Esophagus muscularis mucosa (tissue), 4 donors: ENCODE data around the gene ALCAM. TPM values are rescaled to one million over a fixed set of nuclear protein-coding genes. Genes with fewer than 3 reads are reported as not detected.

Experiments used
- DNase-seq: peaks from one replicate; pipeline ENCODE4 v3.0.0-alpha.2; 2017; ENCODE audit errors: extremely low spot score
- H3K27ac ChIP-seq, 4 donors: fragments of 200-600 bp; sonication (generic); replicated peaks in 1 of 4; 1 replicate in 3 of 4; 2 replicates in 1 of 4; pipeline ENCODE4 v1.5.1; 2016 to 2019; ENCODE audit warnings: mild to moderate bottlenecking in 1 of 4
- H3K27me3 ChIP-seq, 4 donors: fragments of 200-600 bp; sonication (generic); one replicate each; pipeline versions ENCODE4 v1.5.1 to v1.6.0; 2016 to 2019
- H3K36me3 ChIP-seq, 4 donors: fragments of 200-600 bp; sonication (generic); one replicate each; pipeline ENCODE4 v1.5.1; 2016 to 2019
- H3K4me1 ChIP-seq, 4 donors: fragments of 200-600 bp; sonication (generic); one replicate each; pipeline ENCODE4 v1.5.1; 2016 to 2019
- H3K4me3 ChIP-seq, 4 donors: fragments of 200-600 bp; sonication (generic); 1 replicate in 2 of 4; 2 replicates in 2 of 4; pipeline ENCODE4 v1.5.1; 2016 to 2019; ENCODE audit warnings: mild to moderate bottlenecking in 4 of 4, moderate library complexity in 1 of 4
- H3K9me3 ChIP-seq, 4 donors: fragments of 200-600 bp; sonication (generic); 1 replicate in 3 of 4; 2 replicates in 1 of 4; pipeline ENCODE4 v1.5.1; 2016 to 2019
- EP300 ChIP-seq: sonication (generic); formaldehyde crosslinking; IDR thresholded peaks from one replicate; pipeline ENCODE4 v1.6.1; 2017; ENCODE audit warnings: antibody characterized with exemption
- POLR2A ChIP-seq: fragments of 450-650 bp; IDR thresholded peaks from one replicate; pipeline ENCODE4 v1.6.1; 2017; ENCODE audit warnings: antibody characterized with exemption, moderate library complexity, mild to moderate bottlenecking, low read depth
- POLR2AphosphoS5 ChIP-seq, 2 donors: sonication (generic); formaldehyde crosslinking; IDR thresholded peaks; one replicate each; pipeline ENCODE4 v1.6.1; 2017; ENCODE audit warnings: antibody characterized with exemption in 2 of 2
- WGBS: methylation state at CpG from one replicate; pipeline ENCODE4 v1.1.5; 2018; 5-methylcytosine and 5-hydroxymethylcytosine counted together
- intact Hi-C: fragments of 100-400 bp; cut with DNase I; formaldehyde crosslinking; loops from one replicate; pipeline ENCODE4 v1.15.1; 2023
- total RNA-seq, 4 donors: library from RNA; depleted of rRNA; stranded (reverse); fragments of >200 nt; gene quantifications; one replicate each; pipeline versions ENCODE4 v1.1.0 to v1.2.1, GENCODE V29; 2016
- TF ChIP-seq, protein P1 (sequence below), 3 experiments: fragments of 200-600 bp in 2 of 3; fragments of 450-650 bp in 1 of 3; sonication (generic) in 2 of 3; IDR thresholded peaks; one replicate each; pipeline ENCODE4 v1.5.1; 2017 to 2019; ENCODE audit warnings: antibody characterized with exemption in 3 of 3, mild to moderate bottlenecking in 2 of 3, moderate library complexity in 1 of 3

The ALCAM gene
- total RNA-seq, 4 donors from 2014 or later: 19.0 to 26.2 (median 22.6) TPM

DNA sequence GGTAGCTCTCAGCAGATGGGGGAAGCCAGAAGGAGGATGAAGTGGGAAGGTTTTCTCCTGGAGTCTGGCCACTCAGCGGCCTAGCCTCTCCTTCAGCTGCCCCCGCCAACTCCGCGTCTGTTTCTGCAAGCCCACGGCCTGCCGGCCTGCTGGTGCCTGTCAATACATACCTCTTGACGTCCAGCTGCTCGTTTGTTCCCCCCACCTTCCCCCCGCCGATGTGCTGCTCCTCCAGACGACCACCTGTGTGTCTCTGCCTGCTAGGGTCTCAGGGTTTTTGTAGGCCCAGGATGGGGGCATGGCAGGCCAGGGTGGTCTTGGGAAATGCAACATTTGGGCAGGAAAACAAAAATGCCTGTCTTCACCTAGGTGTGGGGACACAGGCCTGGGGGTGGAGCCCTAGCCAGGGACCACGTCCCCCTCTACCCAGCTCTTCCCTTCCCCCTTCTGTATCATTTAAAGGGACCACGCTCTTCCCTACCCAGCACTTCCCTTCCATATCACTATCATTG, 137.8 kb downstream of the ALCAM start:
- intact Hi-C loops: no loop called here

DNA sequence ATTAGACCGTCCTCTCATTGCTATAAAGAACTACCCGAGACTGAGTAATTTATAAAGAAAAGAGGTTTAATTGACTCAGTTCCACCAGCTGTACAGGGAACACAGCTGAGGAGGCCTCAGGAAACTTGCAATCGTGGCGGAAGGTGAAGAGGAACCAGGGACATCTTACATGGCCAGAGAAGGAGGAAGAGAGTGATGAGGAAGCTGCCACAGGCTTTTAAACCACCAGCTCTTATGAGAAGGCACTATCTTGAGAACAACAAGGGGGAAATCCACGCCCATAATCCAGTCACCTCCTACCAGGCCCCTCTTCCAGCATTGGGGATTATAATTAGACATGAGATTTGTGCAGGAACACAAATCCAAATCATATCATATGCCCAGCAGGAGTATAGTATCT, 138.5 kb downstream of the ALCAM start:
- H3K27me3 ChIP-seq: no peaks in the 10 kb centered on the region
- H3K4me3 ChIP-seq: no peak overlapping the region
- no peak for TF ChIP-seq POLR2AphosphoS5 (IDR thresholded peaks at IDR 0.05)
- no peak for TF ChIP-seq EP300
- intact Hi-C loops: no loop called here
- no peaks in the 10 kb centered on the region for H3K9me3 ChIP-seq
- H3K4me1 ChIP-seq: no peaks in the 10 kb centered on the region
- no peak for DNase-seq
- H3K27ac ChIP-seq: no peak overlapping the region
- 75% methylated on average over 5 of the region's 5 CpGs for WGBS
- no peaks in the 10 kb centered on the region for H3K36me3 ChIP-seq

More for the DNA sequence above, 137.8 kb downstream of the ALCAM start:
- Histone ChIP-seq H3K4me3 (no peak overlapping the region), H3K9me3 (no peaks in the 10 kb centered on the region), H3K27ac (no peak overlapping the region), H3K36me3 (no peaks in the 10 kb centered on the region), H3K27me3 (no peaks in the 10 kb centered on the region), H3K4me1 (no peaks in the 10 kb centered on the region)
- TF ChIP-seq POLR2A (no peak), EP300 (no peak), POLR2AphosphoS5 (IDR thresholded peaks at IDR 0.05) (no peak)
- TF ChIP-seq, protein P1, sequence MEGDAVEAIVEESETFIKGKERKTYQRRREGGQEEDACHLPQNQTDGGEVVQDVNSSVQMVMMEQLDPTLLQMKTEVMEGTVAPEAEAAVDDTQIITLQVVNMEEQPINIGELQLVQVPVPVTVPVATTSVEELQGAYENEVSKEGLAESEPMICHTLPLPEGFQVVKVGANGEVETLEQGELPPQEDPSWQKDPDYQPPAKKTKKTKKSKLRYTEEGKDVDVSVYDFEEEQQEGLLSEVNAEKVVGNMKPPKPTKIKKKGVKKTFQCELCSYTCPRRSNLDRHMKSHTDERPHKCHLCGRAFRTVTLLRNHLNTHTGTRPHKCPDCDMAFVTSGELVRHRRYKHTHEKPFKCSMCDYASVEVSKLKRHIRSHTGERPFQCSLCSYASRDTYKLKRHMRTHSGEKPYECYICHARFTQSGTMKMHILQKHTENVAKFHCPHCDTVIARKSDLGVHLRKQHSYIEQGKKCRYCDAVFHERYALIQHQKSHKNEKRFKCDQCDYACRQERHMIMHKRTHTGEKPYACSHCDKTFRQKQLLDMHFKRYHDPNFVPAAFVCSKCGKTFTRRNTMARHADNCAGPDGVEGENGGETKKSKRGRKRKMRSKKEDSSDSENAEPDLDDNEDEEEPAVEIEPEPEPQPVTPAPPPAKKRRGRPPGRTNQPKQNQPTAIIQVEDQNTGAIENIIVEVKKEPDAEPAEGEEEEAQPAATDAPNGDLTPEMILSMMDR (IDR thresholded peaks at IDR 0.05): no peak
- 84% methylated on average over 13 of the region's 13 CpGs for WGBS
- DNase-seq: no peak

DNA sequence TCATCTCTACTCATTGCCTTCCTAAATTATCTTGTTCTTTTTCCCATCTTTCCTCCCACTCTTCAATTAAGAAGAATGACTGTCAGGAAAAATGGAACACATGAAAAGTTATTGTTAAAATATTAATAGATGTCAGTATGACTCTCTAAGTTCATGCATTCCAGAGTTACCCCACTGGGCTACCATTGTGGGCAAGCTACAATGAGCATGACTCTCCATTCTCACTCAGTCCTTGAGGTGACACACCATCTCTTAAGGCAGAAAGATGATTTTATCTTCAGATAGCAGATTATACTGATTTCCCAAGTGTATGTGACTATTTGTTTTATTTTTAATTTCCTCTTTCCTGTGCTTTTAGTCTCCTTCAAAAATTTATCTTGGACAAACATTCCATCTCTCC, 144.3 kb downstream of the ALCAM start:
- Histone ChIP-seq H3K4me3 (no peak overlapping the region), H3K36me3 (no peaks in the 10 kb centered on the region), H3K9me3 (no peaks in the 10 kb centered on the region), H3K27me3 (no peaks in the 10 kb centered on the region), H3K4me1 (no peaks in the 10 kb centered on the region), H3K27ac (no peak overlapping the region)
- DNase-seq: no peak
- intact Hi-C loops: loop anchor here (10.0 kb wide), 1 partner anchor 946 kb away; no protein-coding TSS in a partner anchor
- TF ChIP-seq POLR2AphosphoS5 (IDR thresholded peaks at IDR 0.05) (no peak), POLR2A (no peak), EP300 (no peak)
- TF ChIP-seq, protein P1 (IDR thresholded peaks at IDR 0.05): no peak

DNA sequence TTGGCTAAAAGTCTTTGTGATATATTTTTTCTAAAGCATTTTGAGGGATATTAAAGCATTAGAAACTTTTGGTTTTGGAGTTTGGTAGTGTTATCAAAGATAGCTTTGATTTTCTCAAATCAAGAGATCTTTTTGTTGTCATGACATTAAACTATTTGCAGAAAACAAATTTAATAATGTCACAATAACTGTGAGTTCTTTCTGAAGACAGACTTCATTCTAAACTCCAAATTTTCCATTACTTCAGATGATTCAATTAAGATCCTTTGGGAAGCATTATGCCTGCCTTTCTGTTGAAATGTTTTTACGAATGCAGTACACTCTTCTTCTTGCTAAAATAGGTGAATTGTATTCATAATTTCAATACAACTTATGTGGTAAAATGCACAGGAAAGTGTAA, 145.4 kb downstream of the ALCAM start:
- H3K27ac ChIP-seq: no peak overlapping the region
- no peaks in the 10 kb centered on the region for H3K4me1 ChIP-seq
- intact Hi-C loops: loop anchor here (10.0 kb wide), 1 partner anchor 947 kb away; no protein-coding TSS in a partner anchor
- DNase-seq: no peak
- H3K4me3 ChIP-seq: no peak overlapping the region
- H3K36me3 ChIP-seq: no peaks in the 10 kb centered on the region
- 80% methylated on average over 1 of the region's 1 CpG for WGBS
- TF ChIP-seq POLR2A (no peak), POLR2AphosphoS5 (IDR thresholded peaks at IDR 0.05) (no peak), EP300 (no peak)
- H3K27me3 ChIP-seq: no peaks in the 10 kb centered on the region
- H3K9me3 ChIP-seq: no peaks in the 10 kb centered on the region

DNA sequence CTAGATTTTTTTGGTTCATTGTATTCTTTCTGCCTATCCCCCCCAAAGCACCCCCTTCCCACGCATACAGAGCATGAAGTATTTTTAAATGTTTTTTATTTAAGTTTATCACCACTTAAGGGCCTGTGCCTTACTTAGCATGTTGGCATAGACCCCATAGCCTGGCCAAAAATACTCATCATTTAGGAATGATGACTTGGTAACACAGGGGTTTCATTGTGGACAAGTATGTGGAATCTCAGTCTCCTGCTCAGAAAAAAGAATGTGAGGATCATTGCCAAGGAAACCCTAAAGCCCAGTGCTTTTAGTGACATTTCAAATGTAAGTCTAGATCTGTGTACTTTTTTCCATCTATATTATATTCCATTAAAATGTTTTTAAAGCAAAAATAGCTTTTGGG, 146.3 kb downstream of the ALCAM start:
- Histone ChIP-seq H3K27ac (no peak overlapping the region), H3K9me3 (no peaks in the 10 kb centered on the region), H3K4me1 (no peaks in the 10 kb centered on the region), H3K36me3 (no peaks in the 10 kb centered on the region), H3K27me3 (no peaks in the 10 kb centered on the region), H3K4me3 (no peak overlapping the region)
- DNase-seq: no peak
- TF ChIP-seq POLR2AphosphoS5 (IDR thresholded peaks at IDR 0.05) (no peak), POLR2A (no peak), EP300 (no peak)
- TF ChIP-seq, protein P1 (IDR thresholded peaks at IDR 0.05): no peak
- WGBS: 77% methylated on average over 1 of the region's 1 CpG
- intact Hi-C loops: loop anchor here (10.0 kb wide), 1 partner anchor 948 kb away; no protein-coding TSS in a partner anchor

DNA sequence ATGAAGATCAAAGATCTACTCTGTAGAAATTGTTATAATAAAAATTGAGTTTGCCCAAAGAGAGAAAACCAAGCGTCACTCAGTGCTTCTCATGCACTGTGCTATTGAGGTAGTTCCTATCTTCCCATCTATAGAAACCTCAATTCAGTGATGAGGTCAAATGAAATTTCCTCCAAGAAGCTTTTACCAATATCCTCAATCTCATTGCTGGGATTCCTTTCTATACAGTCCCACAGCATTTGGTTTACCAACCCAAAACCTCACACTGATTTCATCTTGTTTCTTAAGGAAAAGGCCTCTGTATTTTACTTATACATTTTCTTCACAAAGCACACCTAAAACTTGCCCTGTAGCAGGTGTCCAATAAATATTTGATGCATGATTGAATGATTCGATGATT, 147.2 kb downstream of the ALCAM start:
- Histone ChIP-seq H3K36me3 (no peaks in the 10 kb centered on the region), H3K27me3 (no peaks in the 10 kb centered on the region), H3K4me3 (no peak overlapping the region), H3K27ac (no peak overlapping the region), H3K9me3 (no peaks in the 10 kb centered on the region), H3K4me1 (no peaks in the 10 kb centered on the region)
- TF ChIP-seq POLR2AphosphoS5 (IDR thresholded peaks at IDR 0.05) (no peak), EP300 (no peak), POLR2A (no peak)
- TF ChIP-seq, protein P1 (IDR thresholded peaks at IDR 0.05): no peak
- DNase-seq: no peak
- intact Hi-C loops: loop anchor here (10.0 kb wide), 1 partner anchor 949 kb away; no protein-coding TSS in a partner anchor
- 96% methylated on average over 2 of the region's 2 CpGs for WGBS
